ENCODE measurements around the gene C11orf24.

DNA sequence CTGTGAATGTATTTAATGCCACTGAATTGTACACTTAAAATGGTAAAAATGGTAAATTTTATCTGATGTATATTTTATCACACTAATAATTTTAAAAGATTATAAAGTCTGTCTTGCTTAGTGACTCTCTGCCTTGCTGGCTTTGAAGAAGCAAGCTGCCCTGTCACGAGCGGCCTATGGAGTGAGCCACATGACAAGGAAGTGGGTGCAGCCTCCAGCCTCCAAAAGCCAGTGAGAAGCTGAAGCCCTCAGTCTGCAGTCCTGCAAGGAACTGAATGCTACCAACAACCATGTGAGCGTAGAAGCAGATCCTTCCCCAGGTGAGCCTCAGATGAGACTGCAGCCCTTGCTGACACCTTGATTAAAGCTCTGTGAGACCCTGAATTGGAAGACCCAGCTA is 20.0 kb downstream of the C11orf24 start:
- TF ChIP-seq EP300 (IDR thresholded peaks at IDR 0.05; ENCODE audit: low read length) (no peak), POLR2AphosphoS5 (IDR thresholded peaks at IDR 0.05; ENCODE audit: control insufficient read depth, insufficient read depth, low read depth, low read length) (no peak), JUND (IDR thresholded peaks at IDR 0.05; ENCODE audit: borderline replicate concordance, low read depth, low read length) (no peak), JUND (tag; IDR thresholded peaks at IDR 0.05; ENCODE audit: borderline replicate concordance, low read depth, low read length) (no peak), TAF1 (IDR thresholded peaks at IDR 0.05; ENCODE audit: control insufficient read depth, extremely low read depth, insufficient read depth, low read length, severe bottlenecking) (no peak), ZNF512 (tag; IDR thresholded peaks at IDR 0.05) (no peak), MAFK (IDR thresholded peaks at IDR 0.05; ENCODE audit: low read length) (no peak)
- TF ChIP-seq, protein P1, sequence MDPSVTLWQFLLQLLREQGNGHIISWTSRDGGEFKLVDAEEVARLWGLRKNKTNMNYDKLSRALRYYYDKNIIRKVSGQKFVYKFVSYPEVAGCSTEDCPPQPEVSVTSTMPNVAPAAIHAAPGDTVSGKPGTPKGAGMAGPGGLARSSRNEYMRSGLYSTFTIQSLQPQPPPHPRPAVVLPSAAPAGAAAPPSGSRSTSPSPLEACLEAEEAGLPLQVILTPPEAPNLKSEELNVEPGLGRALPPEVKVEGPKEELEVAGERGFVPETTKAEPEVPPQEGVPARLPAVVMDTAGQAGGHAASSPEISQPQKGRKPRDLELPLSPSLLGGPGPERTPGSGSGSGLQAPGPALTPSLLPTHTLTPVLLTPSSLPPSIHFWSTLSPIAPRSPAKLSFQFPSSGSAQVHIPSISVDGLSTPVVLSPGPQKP (CRISPR knock-in tag; IDR thresholded peaks at IDR 0.05), result no peak
